Smooth muscle cell (in vitro differentiated cells): ENCODE data around the gene MID1IP1. TPM values are rescaled to one million over a fixed set of nuclear protein-coding genes. Genes with fewer than 3 reads are reported as not detected.

ENCODE experiments used
- DNase-seq: peaks from one replicate; lab custom pipeline; 2025; ENCODE audit not compliant: unreplicated experiment; lab: John Stamatoyannopoulos, UW
- H2AFZ ChIP-seq: fragments of 200-600 bp; sonication (generic); 2 replicates; pipeline ENCODE4 v1.6.0; 2016; ENCODE audit warnings: antibody characterized with exemption, low read depth, mild to moderate bottlenecking
- H3F3A ChIP-seq: fragments of 200-600 bp; sonication (generic); 2 replicates; pipeline ENCODE4 v1.6.0; 2017; ENCODE audit warnings: antibody characterized with exemption, low read depth
- H3K27ac ChIP-seq: fragments of 200-600 bp; sonication (generic); 2 replicates; pipeline ENCODE4 v1.5.1; 2016; ENCODE audit warnings: low read depth, mild to moderate bottlenecking
- H3K27me3 ChIP-seq: fragments of 200-600 bp; sonication (generic); 2 replicates; pipeline ENCODE4 v1.6.1; 2016; ENCODE audit warnings: low read depth, mild to moderate bottlenecking
- H3K36me3 ChIP-seq: fragments of 200-600 bp; sonication (generic); 2 replicates; pipeline ENCODE4 v1.5.1; 2016; ENCODE audit warnings: low read depth
- H3K4me1 ChIP-seq: fragments of 200-600 bp; sonication (generic); 2 replicates; pipeline ENCODE4 v1.5.1; 2016; ENCODE audit warnings: low read depth
- H3K4me2 ChIP-seq: fragments of 200-600 bp; sonication (generic); 2 replicates; pipeline ENCODE4 v1.6.0; 2016; ENCODE audit warnings: mild to moderate bottlenecking
- H3K4me3 ChIP-seq: fragments of 200-600 bp; sonication (generic); 2 replicates; pipeline ENCODE4 v1.5.1; 2016; ENCODE audit warnings: mild to moderate bottlenecking
- H3K79me2 ChIP-seq: fragments of 200-600 bp; sonication (generic); 2 replicates; pipeline ENCODE4 v1.6.0; 2016; ENCODE audit warnings: low read depth, mild to moderate bottlenecking
- H3K9ac ChIP-seq: fragments of 200-600 bp; sonication (generic); 2 replicates; pipeline ENCODE4 v1.6.0; 2016; ENCODE audit warnings: low read depth
- H3K9me3 ChIP-seq: fragments of 200-600 bp; sonication (generic); replicated peaks from 2 replicates; pipeline ENCODE4 v1.5.1; 2016; ENCODE audit warnings: low read depth
- H4K20me1 ChIP-seq: fragments of 200-600 bp; sonication (generic); 2 replicates; pipeline ENCODE4 v1.6.0; 2016; ENCODE audit warnings: low read depth
- CTCF ChIP-seq: fragments of 200-600 bp; sonication (generic); IDR thresholded peaks from 2 replicates; pipeline ENCODE4 v1.5.1; 2017; ENCODE audit warnings: borderline replicate concordance, mild to moderate bottlenecking, antibody characterized with exemption; ENCODE audit not compliant: insufficient read depth, poor library complexity, severe bottlenecking
- WGBS: methylation state at CpG from one replicate; pipeline ENCODE4 v1.1.7; 2016; ENCODE audit warnings: low lambda C conversion rate; 5-methylcytosine and 5-hydroxymethylcytosine counted together
- polyA plus RNA-seq: library from polyadenylated mRNA; unstranded; fragments of >200 nt; fragmentation: Nextera tagmentation; extraction: Ambion mirVana; gene quantifications from 2 replicates; pipeline ENCODE4 v1.2.1, GENCODE V29; 2016
- total RNA-seq: library from RNA; depleted of rRNA; stranded (reverse); fragments of >200 nt; gene quantifications from 2 replicates; pipeline ENCODE4 v1.2.3, GENCODE V29; 2014

The MID1IP1 gene
- total and polyA plus RNA-seq, 2 experiments from 2014 or later: 33.1 to 37.7 TPM

GRCh38 chrX:38760883-38761282 lies 40.4 kb upstream of the MID1IP1 start:
- no peaks in the 10 kb centered on the region for H3F3A ChIP-seq
- WGBS: 68% methylated on average over 1 of the region's 1 CpG
- no peaks in the 10 kb centered on the region for H4K20me1 ChIP-seq
- no peak overlapping the region for H3K27ac ChIP-seq
- no peaks in the 10 kb centered on the region for H3K27me3 ChIP-seq
- H3K9ac ChIP-seq: no peak overlapping the region
- no peaks in the 10 kb centered on the region for H3K4me1 ChIP-seq
- no peaks in the 10 kb centered on the region for H3K36me3 ChIP-seq
- no peaks in the 10 kb centered on the region for H3K9me3 ChIP-seq
- H3K4me3 ChIP-seq: no peak overlapping the region
- no peak overlapping the region for H3K4me2 ChIP-seq
- DNase-seq: no peak
- H3K79me2 ChIP-seq: no peaks in the 10 kb centered on the region
- H2AFZ ChIP-seq: no peak overlapping the region
- no peak for TF ChIP-seq CTCF

- no peaks in the 10 kb centered on the region for H3F3A ChIP-seq
- no peak overlapping the region for H3K9ac ChIP-seq
- no peaks in the 10 kb centered on the region for H3K36me3 ChIP-seq
- no peak overlapping the region for H3K27ac ChIP-seq
- H3K4me2 ChIP-seq: no peak overlapping the region
- no peaks in the 10 kb centered on the region for H4K20me1 ChIP-seq
- DNase-seq: no peak
- 53% methylated on average over 2 of the region's 2 CpGs for WGBS
- peak; percentile 42 for TF ChIP-seq CTCF
- no peak overlapping the region for H2AFZ ChIP-seq
- no peaks in the 10 kb centered on the region for H3K27me3 ChIP-seq
- H3K4me1 ChIP-seq: no peaks in the 10 kb centered on the region
- H3K79me2 ChIP-seq: no peaks in the 10 kb centered on the region
- H3K9me3 ChIP-seq: no peaks in the 10 kb centered on the region
- H3K4me3 ChIP-seq: no peak overlapping the region
Measured at GRCh38 chrX:38768079-38768478, 33.2 kb upstream of the MID1IP1 start.

GRCh38 chrX:38770152-38770551 lies 31.1 kb upstream of the MID1IP1 start:
- Histone ChIP-seq H4K20me1 (no peaks in the 10 kb centered on the region), H3K27ac (no peak overlapping the region), H3K79me2 (no peaks in the 10 kb centered on the region), H3K9ac (no peak overlapping the region), H3K4me1 (no peaks in the 10 kb centered on the region), H3K4me2 (no peak overlapping the region), H3F3A (no peaks in the 10 kb centered on the region), H3K36me3 (no peaks in the 10 kb centered on the region), H2AFZ (no peak overlapping the region), H3K27me3 (no peaks in the 10 kb centered on the region), H3K4me3 (no peak overlapping the region), H3K9me3 (no peaks in the 10 kb centered on the region)
- DNase-seq: no peak
- WGBS: 61% methylated on average over 10 of the region's 10 CpGs
- no peak for TF ChIP-seq CTCF

- H3K9ac ChIP-seq: no peak overlapping the region
- no peak overlapping the region for H3K4me2 ChIP-seq
- no peaks in the 10 kb centered on the region for H4K20me1 ChIP-seq
- H3K9me3 ChIP-seq: peaks cover 4% of the 10 kb centered on the region
- no peak overlapping the region for H3K4me3 ChIP-seq
- no peak for DNase-seq
- H3K27me3 ChIP-seq: no peaks in the 10 kb centered on the region
- H3K27ac ChIP-seq: no peak overlapping the region
- H3K79me2 ChIP-seq: no peaks in the 10 kb centered on the region
- H3F3A ChIP-seq: no peaks in the 10 kb centered on the region
- no peak for TF ChIP-seq CTCF
- H3K4me1 ChIP-seq: no peaks in the 10 kb centered on the region
- H2AFZ ChIP-seq: no peak overlapping the region
- 66% methylated on average over 4 of the region's 4 CpGs for WGBS
- no peaks in the 10 kb centered on the region for H3K36me3 ChIP-seq
Measured at GRCh38 chrX:38774249-38774648, 27.0 kb upstream of the MID1IP1 start.
